PC-3 (cell line): ENCODE measurements around the gene PXN. TPM values are rescaled to one million over a fixed set of nuclear protein-coding genes. Genes with fewer than 3 reads are reported as not detected.

ENCODE experiments used
- ATAC-seq: fragments of 200-7000 bp; cut with Tn5 transposase; 2 replicates; pipeline ENCODE4 v1.9.1; 2020; ENCODE audit warnings: mild to moderate bottlenecking, moderate library complexity
- BruUV-seq: library from RNA; stranded (reverse); fragments of 400-500 nt; replicated peaks from 2 replicates; lab custom pipeline; 2021; lab: Mats Ljungman, UMichigan
- CTCF ChIA-PET: fragments of 300-600 bp; sonication (Branson Sonifier 250); formaldehyde crosslinking; loops from one replicate; lab custom pipeline; 2022; ENCODE audit warnings: antibody characterized with exemption; lab: Charles Lee
- POLR2A ChIA-PET: fragments of 300-600 bp; sonication (Branson Sonifier 250); formaldehyde crosslinking; loops from one replicate; lab custom pipeline; 2022; ENCODE audit warnings: antibody characterized with exemption; ENCODE audit not compliant: unreplicated experiment; lab: Charles Lee
- DNase-seq: peaks from one replicate; pipeline ENCODE4 v3.0.0-alpha.2; 2015
- H2AFZ ChIP-seq: fragments of 300-600 bp; sonication (generic); 2 replicates; pipeline ENCODE4 v1.6.0; 2016; ENCODE audit warnings: antibody characterized with exemption, low read length
- H3F3A ChIP-seq: fragments of 300-600 bp; sonication (generic); one replicate; pipeline ENCODE4 v1.6.0; 2017; ENCODE audit warnings: antibody characterized with exemption, low read length, control low read depth, mild to moderate bottlenecking; ENCODE audit not compliant: unreplicated experiment
- H3K27ac ChIP-seq: fragments of 300-600 bp; sonication (generic); 2 replicates; pipeline ENCODE4 v1.5.1; 2016; ENCODE audit warnings: mild to moderate bottlenecking, low read length
- H3K27me3 ChIP-seq: fragments of 300-600 bp; sonication (generic); 2 replicates; pipeline ENCODE4 v1.6.1; 2016; ENCODE audit warnings: low read length, mixed read lengths
- H3K36me3 ChIP-seq: fragments of 300-600 bp; sonication (generic); 2 replicates; pipeline ENCODE4 v1.6.1; 2016; ENCODE audit warnings: low read depth, mixed run types, low read length, mixed read lengths
- H3K4me1 ChIP-seq: fragments of 300-600 bp; sonication (generic); 2 replicates; pipeline ENCODE4 v1.5.1; 2016; ENCODE audit warnings: low read length; ENCODE audit not compliant: insufficient read depth
- H3K4me2 ChIP-seq: fragments of 300-600 bp; sonication (generic); 2 replicates; pipeline ENCODE4 v1.6.0; 2016; ENCODE audit warnings: low read length
- H3K4me3 ChIP-seq: fragments of 300-600 bp; sonication (generic); 2 replicates; pipeline ENCODE4 v1.5.1; 2016; ENCODE audit warnings: mild to moderate bottlenecking, low read length, mixed read lengths
- H3K79me2 ChIP-seq: fragments of 300-600 bp; sonication (generic); 2 replicates; pipeline ENCODE4 v1.6.1; 2017; ENCODE audit warnings: low read length, mixed read lengths
- H3K9ac ChIP-seq: fragments of 300-600 bp; sonication (generic); 2 replicates; pipeline ENCODE4 v1.6.0; 2016; ENCODE audit warnings: mild to moderate bottlenecking, low read length
- H3K9me2 ChIP-seq: fragments of 300-600 bp; sonication (generic); replicated peaks from 2 replicates; pipeline ENCODE4 v1.6.1; 2016; ENCODE audit warnings: mixed run types, low read length, mixed read lengths
- H3K9me3 ChIP-seq: fragments of 300-600 bp; sonication (generic); 2 replicates; pipeline ENCODE4 v1.6.1; 2016; ENCODE audit warnings: low read length, mixed read lengths
- H4K20me1 ChIP-seq: fragments of 300-600 bp; sonication (generic); 2 replicates; pipeline ENCODE4 v1.6.1; 2016; ENCODE audit warnings: low read length, mixed read lengths
- EZH2 ChIP-seq: fragments of 300-600 bp; sonication (generic); IDR thresholded peaks from one replicate; pipeline ENCODE4 v1.6.1; 2017; ENCODE audit warnings: antibody characterized with exemption, mild to moderate bottlenecking, low read length; ENCODE audit not compliant: unreplicated experiment
- EZH2phosphoT487 ChIP-seq: fragments of 300-600 bp; sonication (generic); IDR thresholded peaks from 2 replicates; pipeline ENCODE4 v1.6.1; 2018; ENCODE audit warnings: mild to moderate bottlenecking, antibody characterized with exemption, low read length, borderline replicate concordance
- intact Hi-C: fragments of 100-400 bp; cut with micrococcal nuclease; formaldehyde crosslinking; loops from 2 replicates; pipeline ENCODE4 v1.9.0; 2023
- total RNA-seq: library from RNA; depleted of rRNA; stranded (reverse); fragments of >200 nt; gene quantifications from 2 replicates; pipeline ENCODE4 v1.2.3, GENCODE V29; 2014
- TF ChIP-seq, protein P1 (sequence below): fragments of 300-600 bp; sonication (generic); conservative IDR thresholded peaks from 2 replicates; pipeline ENCODE4 v1.5.1; 2017; ENCODE audit warnings: antibody characterized with exemption, low read depth, mild to moderate bottlenecking, low read length

PXN gene
- total RNA-seq, 1 experiment from 2014 or later = 313 TPM

DNA sequence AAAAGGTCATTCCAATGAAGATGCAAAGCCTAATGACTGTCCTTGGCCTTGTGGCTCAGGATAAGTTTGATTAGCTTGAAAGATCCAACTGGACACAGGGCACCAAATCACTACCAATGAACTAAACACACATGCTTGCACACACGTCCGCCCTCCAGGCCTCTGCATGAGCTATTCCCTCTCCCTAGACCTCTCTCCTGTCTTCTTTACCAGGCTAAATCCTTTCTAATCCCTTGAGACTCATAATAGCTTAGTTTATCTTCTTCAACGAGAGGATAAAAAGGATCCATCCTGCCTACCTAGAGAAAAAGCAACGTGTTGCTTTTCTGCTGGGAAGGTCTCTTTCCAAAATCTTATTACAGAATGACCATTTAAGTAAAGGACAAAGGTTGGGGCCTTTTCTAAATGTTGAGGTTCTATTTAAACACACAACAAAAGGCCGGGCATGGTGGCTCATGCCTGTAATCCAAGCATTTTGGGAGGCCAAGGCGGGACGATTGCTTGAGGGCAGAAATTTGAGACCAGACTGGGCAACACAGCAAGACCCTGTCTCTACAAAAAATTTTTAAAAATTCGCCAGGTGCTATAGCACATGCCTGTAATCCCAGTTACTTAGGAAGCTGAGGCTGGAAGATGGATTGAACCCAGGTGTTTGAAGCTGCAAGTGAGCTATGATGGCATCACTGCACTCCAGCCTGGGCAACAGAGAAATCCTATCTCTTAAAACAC is 22.4 kb downstream of the PXN start:
- no peak for ATAC-seq
- CTCF ChIA-PET = interaction anchor here (0.9 kb wide), 1 partner anchor 15 kb away, joined by 3 read pairs; no protein-coding TSS in a partner anchor
- H3K4me1 ChIP-seq = peaks cover 51% of the 10 kb centered on the region

DNA sequence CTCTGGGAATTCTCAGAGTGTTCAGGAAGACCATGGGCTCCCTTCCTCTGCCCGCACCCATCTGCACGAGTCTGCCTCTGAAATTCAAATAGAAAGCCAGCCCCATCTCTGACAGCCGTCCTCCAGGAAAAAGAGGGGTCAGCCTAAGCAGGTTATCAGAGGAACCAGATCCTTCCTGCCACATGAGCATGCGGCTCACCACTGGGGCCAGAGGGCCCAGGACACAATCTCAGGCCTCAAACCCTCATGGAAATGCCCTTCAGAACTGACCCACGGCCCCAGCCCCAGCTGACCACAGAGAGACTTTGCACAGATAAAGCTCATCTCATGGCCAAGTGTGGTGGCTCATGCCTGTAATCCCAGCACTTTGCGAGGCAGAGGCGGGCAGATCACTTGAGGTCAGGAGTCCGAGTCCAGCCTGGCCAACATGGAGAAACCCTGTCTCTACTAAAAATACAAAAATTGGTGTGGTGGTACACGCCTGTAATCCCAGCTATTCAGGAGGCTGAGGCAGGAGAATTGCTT is 23.2 kb downstream of the PXN start:
- H3K9me3 ChIP-seq = no peaks in the 10 kb centered on the region
- no peaks in the 10 kb centered on the region for H3K9me2 ChIP-seq
- H4K20me1 ChIP-seq = peaks cover 56% of the 10 kb centered on the region
- peaks cover 100% of the 10 kb centered on the region for H3K79me2 ChIP-seq
- BruUV-seq = no TSS peak
- intact Hi-C loops = no loop called here
- H3K4me3 ChIP-seq = no peak overlapping the region
- TF ChIP-seq EZH2 (no peak), EZH2phosphoT487 (no peak)
- TF ChIP-seq, protein P1, sequence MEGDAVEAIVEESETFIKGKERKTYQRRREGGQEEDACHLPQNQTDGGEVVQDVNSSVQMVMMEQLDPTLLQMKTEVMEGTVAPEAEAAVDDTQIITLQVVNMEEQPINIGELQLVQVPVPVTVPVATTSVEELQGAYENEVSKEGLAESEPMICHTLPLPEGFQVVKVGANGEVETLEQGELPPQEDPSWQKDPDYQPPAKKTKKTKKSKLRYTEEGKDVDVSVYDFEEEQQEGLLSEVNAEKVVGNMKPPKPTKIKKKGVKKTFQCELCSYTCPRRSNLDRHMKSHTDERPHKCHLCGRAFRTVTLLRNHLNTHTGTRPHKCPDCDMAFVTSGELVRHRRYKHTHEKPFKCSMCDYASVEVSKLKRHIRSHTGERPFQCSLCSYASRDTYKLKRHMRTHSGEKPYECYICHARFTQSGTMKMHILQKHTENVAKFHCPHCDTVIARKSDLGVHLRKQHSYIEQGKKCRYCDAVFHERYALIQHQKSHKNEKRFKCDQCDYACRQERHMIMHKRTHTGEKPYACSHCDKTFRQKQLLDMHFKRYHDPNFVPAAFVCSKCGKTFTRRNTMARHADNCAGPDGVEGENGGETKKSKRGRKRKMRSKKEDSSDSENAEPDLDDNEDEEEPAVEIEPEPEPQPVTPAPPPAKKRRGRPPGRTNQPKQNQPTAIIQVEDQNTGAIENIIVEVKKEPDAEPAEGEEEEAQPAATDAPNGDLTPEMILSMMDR = no peak
- ChIA-PET CTCF (interaction anchor here (0.9 kb wide), 1 partner anchor 14 kb away, joined by 3 read pairs; no protein-coding TSS in a partner anchor), POLR2A (interaction anchor here (0.5 to 0.6 kb wide), 2 partner anchors 21 to 41 kb away, joined by 3 read pairs; no protein-coding TSS in a partner anchor)
- peaks cover 34% of the 10 kb centered on the region for H3K36me3 ChIP-seq
- H3K9ac ChIP-seq = no peak overlapping the region
- H3K4me2 ChIP-seq = no peak overlapping the region
- ATAC-seq (no peak), DNase-seq (no peak)
- H3K27me3 ChIP-seq = no peaks in the 10 kb centered on the region
- H3F3A ChIP-seq = no peaks in the 10 kb centered on the region
- no peak overlapping the region for H2AFZ ChIP-seq
- H3K27ac ChIP-seq = no peak overlapping the region
- H3K4me1 ChIP-seq = peaks cover 51% of the 10 kb centered on the region

More for the DNA sequence above, 22.4 kb downstream of the PXN start:
- DNase-seq = no peak
- Histone ChIP-seq H3K27me3 (no peaks in the 10 kb centered on the region), H3F3A (no peaks in the 10 kb centered on the region), H3K4me2 (no peak overlapping the region), H3K79me2 (peaks cover 100% of the 10 kb centered on the region), H3K9me2 (no peaks in the 10 kb centered on the region), H2AFZ (no peak overlapping the region), H3K4me3 (no peak overlapping the region), H3K27ac (no peak overlapping the region), H3K9me3 (no peaks in the 10 kb centered on the region), H3K9ac (no peak overlapping the region), H3K36me3 (peaks cover 37% of the 10 kb centered on the region), H4K20me1 (peaks cover 64% of the 10 kb centered on the region)
- BruUV-seq = no TSS peak
- POLR2A ChIA-PET = interaction anchor here (0.6 kb wide), 1 partner anchor 42 kb away, joined by 3 read pairs; no protein-coding TSS in a partner anchor
- TF ChIP-seq, protein P1 = no peak
- TF ChIP-seq EZH2phosphoT487 (no peak), EZH2 (no peak)
- intact Hi-C loops = no loop called here
